Head of caudate nucleus (tissue), 42 donors: ENCODE results near the gene RIMS1.

Experiments
- DNase-seq, 42 donors: peaks; one replicate each; pipeline versions ENCODE4 v3.0.0 to v3.0.0-alpha.2; 2020 to 2021; ENCODE audit warnings: mixed read lengths in 7 of 42
- intact Hi-C: fragments of 100-400 bp; cut with DNase I; formaldehyde crosslinking; loops from one replicate; pipeline ENCODE4 v1.15.0; 2022

RIMS1 gene

GRCh38 chr6:71886184-71887005 lies at the start of gene RIMS1:
Gene RIMS1, plus strand, starts transcription at chr6:71886550. Its CDS starts 474 bp downstream, at chr6:71887024.
- peak; percentile 2 to 79 (median 60) for DNase-seq

GRCh38 chr6:71851214-71851613 lies 35.1 kb upstream of the RIMS1 start:
- no peak for DNase-seq
- intact Hi-C loops, result no loop called here

More at GRCh38 chr6:71886184-71887005, at the start of gene RIMS1:
- intact Hi-C loops, result no loop called here

GRCh38 chr6:71852948-71853347 lies 33.4 kb upstream of the RIMS1 start:
- no peak for DNase-seq
- intact Hi-C loops, result no loop called here

- intact Hi-C loops, result no loop called here
- no peak for DNase-seq
Observed at GRCh38 chr6:71855406-71855805, 30.9 kb upstream of the RIMS1 start.

- intact Hi-C loops, result no loop called here
- no peak for DNase-seq
Observed at GRCh38 chr6:71879016-71879415, 7.3 kb upstream of the RIMS1 start.

- intact Hi-C loops, result no loop called here
- DNase-seq, result peak in 31 of 42 donors; percentile 1 to 52 (median 15)
Observed at GRCh38 chr6:71887006-71887743, 825 bp downstream of the RIMS1 start.

GRCh38 chr6:71887744-71888230 lies 1.4 kb downstream of the RIMS1 start:
- intact Hi-C loops, result no loop called here
- peak in 13 of 42 donors; percentile 2 to 45 (median 15) for DNase-seq

- intact Hi-C loops, result no loop called here
- DNase-seq, result peak in 33 of 42 donors; percentile 3 to 61 (median 21)
Observed at GRCh38 chr6:71888756-71889340, 2.5 kb downstream of the RIMS1 start.

GRCh38 chr6:71889366-71889765 lies 3.0 kb downstream of the RIMS1 start:
- intact Hi-C loops, result no loop called here
- no peak for DNase-seq

- no peak for DNase-seq
- intact Hi-C loops, result no loop called here
Observed at GRCh38 chr6:71892641-71893040, 6.3 kb downstream of the RIMS1 start.

GRCh38 chr6:71900642-71901041 lies 14.3 kb downstream of the RIMS1 start:
- intact Hi-C loops, result no loop called here
- no peak for DNase-seq

GRCh38 chr6:71902261-71902660 lies 15.9 kb downstream of the RIMS1 start:
- DNase-seq, result no peak
- intact Hi-C loops, result no loop called here

GRCh38 chr6:71906813-71907212 lies 20.5 kb downstream of the RIMS1 start:
- intact Hi-C loops, result no loop called here
- DNase-seq, result no peak

GRCh38 chr6:71908162-71908765 lies 21.9 kb downstream of the RIMS1 start:
- intact Hi-C loops, result no loop called here

GRCh38 chr6:71913444-71914234 lies 27.3 kb downstream of the RIMS1 start:
- intact Hi-C loops, result no loop called here
- no peak for DNase-seq

More at GRCh38 chr6:71908162-71908765, 21.9 kb downstream of the RIMS1 start:
- no peak for DNase-seq

- no peak for DNase-seq
- intact Hi-C loops, result no loop called here
Observed at GRCh38 chr6:71929047-71929446, 42.7 kb downstream of the RIMS1 start.

GRCh38 chr6:71933881-71934280 lies 47.5 kb downstream of the RIMS1 start:
- peak in 11 of 42 donors; percentile 9 to 57 (median 20) for DNase-seq
- intact Hi-C loops, result no loop called here

GRCh38 chr6:71965404-71965803 lies 79.1 kb downstream of the RIMS1 start:
- intact Hi-C loops, result no loop called here
- DNase-seq, result peak; percentile 12 to 79 (median 41)

- no peak for DNase-seq
- intact Hi-C loops, result no loop called here
Observed at GRCh38 chr6:71967436-71967835, 81.1 kb downstream of the RIMS1 start.
